Hematopoietic multipotent progenitor cell treated with erythropoietin and hydrocortisone succinate and interleukin-3 and kit ligand, for 4 days (in vitro differentiated cells): Measurements from ENCODE around the gene PANK4.

Experiments
- DNase-seq: peaks from one replicate; pipeline ENCODE4 v3.0.0-alpha.2; 2015

Gene PANK4

DNA sequence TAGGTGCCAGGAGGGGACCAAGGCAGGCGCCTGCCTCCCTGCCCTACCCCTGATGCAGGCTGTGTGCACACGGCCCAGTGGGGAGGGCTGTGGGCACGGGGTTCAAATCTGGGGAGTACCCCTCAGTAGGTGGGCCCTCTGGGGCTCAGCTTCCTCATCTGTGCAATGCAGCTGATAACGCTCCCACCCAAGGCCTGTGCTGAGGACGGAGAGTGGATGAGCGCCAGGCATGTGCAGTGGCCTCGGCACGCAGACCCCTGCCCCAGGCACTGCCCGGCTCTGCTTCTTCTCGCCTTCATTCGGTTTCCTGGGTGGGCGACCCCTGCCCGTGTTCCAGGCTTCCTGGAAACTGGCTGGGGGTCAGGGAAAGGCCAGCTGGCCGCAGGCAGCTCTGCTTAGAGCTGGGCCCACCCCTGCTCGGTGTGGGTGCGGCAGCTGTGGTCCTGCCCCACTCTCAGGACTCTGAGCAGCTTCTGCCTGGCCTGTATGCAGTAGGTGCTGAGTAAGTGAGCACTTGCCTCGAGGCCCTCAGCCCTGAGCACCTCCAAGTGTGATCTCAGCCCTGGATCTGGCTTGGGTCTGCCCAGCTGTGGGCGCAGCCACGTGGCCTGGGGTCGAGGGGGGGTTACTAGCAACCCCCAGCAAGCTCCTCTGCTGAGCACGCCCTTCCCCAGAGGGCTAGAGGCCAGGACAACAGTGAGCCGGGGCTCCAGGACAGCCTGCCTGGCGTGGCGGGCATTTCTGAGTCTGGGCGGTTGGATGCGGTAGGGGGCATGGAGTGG lies 17.9 kb upstream of the PANK4 start:
- peak; percentile 82 for DNase-seq

DNA sequence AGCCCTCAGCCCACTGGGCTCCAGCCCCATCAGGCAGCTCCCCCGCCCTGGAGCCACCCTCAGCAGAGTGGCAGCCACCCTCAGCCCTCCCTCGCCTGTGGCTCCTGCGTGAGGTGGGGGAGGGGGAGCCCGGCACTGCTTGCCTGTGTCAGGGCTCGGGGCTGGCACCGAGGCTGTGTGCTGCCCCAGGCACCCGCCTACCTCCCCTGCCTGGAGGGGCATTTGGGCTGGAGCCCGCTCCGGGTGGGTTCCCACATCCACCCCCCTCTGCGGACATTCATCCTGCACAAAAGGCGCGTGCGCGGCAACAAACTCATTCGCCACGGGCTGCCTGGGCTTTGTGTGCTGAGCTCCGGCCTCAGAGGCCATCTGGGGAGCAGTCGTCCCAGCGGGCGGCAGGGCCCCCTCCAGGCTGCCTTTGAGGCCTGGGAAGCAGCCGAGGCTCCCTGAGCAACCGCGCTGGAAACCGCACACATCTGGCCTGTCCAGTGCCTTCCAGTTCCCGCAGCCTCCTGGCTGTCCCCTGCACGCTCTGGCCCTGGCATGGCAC lies 17.2 kb upstream of the PANK4 start:
- peak; percentile 78 for DNase-seq

DNA sequence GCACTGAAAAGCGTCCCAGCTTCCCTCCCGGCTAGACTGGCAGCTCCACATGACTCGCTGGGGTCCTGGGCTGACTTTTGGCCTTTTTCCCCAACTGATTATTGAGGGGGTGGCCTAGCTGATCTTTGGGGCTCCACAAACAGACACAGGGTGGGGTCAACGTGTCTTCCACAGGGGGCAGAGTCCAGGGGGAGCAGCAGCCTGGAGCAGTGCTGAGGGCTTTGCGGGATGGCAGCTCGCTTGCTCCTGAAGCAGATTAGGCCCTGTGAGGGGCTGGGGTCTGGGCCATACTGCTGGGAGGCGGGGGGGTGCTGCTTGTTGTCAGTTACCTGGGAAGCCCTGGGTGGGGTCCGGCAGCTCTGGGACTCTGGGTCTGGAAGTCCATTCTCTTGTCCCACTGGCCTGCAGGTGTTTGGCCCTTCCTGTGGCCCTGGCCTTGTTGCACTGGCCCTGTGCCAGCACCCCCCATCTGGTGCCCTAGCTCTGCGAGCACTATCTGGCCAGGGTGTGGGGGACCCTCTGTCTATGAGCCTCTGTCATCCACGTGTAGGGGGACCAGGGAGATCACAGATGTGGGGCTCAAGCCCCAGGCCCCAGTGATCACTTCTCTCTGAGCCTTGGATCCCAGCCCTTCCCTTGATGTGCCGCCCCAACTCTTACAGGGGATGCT lies 16.0 kb upstream of the PANK4 start:
- DNase-seq, result no peak

DNA sequence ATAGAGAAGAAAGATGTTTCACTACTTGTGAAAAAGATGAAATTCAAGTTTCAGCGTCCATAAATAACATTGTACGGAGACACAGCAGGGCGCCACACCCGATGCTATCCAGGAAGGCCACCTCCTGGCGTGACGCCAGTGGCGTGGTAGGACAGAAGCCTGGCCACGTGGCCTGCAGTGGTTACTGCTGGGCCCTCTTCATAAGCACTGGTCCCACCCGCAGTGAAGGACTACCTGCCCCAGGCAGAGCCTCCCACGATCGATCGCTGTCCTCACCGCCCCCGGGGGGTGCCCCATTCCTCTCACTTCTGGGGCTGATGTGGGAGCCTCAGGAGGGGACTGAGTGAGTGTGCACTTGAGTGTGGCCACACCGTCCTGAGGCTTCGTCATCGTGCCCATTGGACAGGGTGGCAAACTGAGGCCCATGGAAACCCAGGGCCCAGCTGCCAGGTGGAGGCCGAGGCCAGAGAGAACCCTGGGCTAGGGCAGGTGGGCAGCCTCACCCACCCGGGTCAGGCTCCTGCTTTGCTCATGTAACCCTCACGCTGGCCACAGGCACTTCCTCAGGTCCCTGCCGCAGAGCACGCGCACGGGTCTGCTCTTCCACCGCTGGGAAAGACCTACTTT lies 15.3 kb upstream of the PANK4 start:
- DNase-seq, result peak; percentile 77

DNA sequence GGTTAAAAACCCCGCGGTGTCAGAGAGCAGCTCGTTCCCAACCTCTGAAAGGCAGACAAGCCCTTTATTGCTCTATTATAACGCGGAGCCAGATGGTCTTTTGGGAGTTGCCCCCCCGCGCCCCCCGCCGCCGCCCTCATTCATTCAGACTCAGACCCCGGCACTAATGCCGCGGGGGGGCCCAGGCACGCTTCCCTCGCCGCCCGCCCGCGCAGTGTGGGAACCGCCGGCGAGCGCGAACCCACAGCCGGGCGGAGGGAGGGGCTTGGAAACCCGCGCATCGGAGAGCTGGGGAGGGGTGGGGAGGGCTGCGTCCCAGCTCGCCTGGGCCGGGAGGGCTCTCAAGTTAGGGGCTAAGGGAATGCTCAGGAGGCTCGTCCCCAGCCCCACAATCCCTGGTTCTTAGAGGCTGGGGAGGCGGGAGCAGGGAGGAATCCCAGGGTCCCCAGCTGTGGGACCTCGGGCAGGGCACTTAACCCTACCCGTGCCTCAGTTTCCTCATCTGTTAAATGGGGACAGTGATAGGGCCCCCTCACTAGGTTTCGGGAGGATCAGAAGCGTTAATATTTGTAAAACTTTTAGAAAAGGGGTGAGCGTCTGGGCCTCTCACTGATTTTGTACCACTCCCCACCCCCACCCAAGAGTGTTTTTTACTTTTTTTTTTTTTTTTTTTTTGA lies 14.6 kb upstream of the PANK4 start:
- peak; percentile 55 for DNase-seq

DNA sequence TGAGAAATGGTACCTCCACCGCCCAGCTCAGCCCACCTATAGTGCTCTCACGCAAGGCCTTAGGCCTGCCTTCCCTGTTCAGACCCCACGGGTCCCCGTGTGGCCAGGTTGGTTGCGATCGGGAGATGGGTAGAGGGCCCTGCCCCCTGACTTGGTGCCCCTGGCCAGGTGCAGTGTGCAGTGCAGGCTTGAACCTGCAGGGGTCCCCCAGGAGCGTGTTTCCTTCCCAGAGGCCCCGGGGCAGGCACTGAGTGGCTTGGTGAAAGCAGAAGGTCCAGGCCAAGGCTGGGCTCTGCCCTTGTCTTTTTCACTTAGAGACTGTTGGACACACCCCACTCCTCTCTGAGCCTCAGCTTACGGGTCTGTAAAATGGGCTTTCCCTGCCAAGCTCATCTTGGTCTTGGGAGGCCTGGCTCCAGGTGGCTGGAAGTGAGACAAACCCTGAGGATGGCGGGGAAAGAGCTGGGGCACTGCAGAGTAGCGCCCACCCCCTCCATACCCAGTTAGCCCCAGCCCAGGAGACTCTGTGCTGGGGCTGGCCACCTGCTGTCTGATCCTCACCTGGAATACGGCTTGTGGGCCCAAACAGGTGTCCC lies 13.0 kb upstream of the PANK4 start:
- DNase-seq, result peak; percentile 65

DNA sequence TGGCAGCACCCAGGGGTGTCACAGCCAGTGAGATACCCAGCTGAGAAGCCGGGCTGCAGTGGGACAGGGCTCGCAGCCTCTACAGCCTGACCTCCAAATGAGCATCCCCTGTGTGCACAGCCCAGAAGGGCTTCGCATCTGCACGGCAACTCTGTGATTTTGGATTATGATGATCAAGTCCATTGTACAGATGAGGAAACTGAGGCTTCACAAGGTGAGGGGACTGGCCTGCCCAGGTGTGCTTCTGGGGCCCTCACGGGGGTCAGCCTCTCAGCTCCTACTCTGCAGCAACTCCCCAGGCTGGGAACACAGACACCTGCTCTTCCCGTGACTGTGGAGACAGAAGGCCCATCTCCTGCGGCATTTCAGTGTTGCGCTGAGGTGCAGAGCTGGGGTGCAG lies 12.5 kb upstream of the PANK4 start:
- no peak for DNase-seq

DNA sequence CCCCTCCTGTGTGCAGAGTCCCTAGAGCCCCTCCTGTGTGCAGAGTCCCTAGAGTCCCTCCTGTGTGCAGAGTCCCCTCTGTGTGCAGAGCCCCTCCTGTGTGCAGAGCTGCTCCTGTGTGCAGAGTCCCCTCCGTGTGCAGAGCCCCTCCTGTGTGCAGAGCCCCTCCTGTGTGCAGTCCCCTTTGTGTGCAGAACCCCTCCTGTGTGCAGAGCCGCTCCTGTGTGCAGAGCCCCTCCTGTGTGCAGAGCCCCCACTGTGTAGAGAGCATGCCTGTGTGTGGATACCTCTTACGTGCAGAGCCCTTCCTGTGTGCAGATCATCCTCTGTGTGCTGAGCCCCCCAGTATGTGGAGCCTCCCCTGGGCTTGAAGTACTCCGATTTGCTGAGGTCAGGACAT lies 12.0 kb upstream of the PANK4 start:
- no peak for DNase-seq

DNA sequence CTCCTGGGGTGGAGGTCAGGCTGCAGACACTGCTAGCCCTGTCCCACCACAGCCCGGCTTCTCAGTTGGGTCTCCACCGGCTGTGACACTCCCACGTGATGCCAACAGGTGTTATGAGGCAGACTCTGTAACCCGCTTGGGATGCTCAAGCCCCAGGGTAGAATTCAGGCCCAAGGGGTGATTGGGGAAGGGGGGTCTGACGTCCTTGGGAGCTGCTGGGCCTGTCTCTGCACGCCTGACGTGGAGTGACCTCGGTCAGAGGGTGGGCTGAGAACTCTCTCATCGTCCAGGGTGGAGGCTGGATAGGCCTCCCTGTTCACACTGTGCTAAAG lies 11.4 kb upstream of the PANK4 start:
- DNase-seq, result no peak

DNA sequence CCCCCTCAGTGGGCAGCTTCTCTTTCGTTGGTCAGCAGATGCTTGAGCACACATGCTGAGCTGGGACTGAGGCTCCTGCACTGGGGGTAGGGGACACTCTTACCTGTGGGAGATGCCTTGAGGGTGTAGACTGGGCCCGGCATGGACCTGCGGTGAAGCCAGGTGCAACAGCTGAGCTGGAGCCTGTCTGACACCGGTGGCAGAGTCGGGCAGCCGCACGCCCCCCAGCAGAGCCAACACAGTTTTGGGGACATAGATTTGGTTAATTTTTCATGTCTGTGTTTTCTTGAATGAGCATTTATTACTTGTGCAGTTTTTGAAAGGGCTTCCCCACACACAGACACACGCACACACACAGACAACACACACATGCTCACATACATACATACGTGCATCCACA lies 9.6 kb upstream of the PANK4 start:
- DNase-seq, result no peak

DNA sequence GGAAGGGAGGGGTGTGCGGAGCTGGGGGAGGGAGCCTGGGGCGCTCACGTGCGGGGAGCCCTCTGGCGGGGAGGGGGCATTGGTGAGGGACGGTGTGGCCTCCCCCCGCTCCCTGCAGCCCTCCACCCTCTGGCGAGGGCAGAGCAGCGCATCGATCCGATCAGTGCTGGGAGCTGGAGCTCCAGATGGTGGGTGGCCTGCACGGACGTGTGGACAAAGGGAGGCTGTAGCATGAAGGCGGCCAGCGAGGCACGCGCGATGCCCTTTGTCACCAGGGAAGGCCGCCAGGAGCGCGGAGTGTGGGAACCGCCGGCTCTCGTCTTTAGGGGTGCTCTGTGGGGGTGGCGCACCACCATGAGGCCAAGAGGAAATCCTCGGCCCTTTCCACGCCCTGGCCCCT lies 9.1 kb upstream of the PANK4 start:
- DNase-seq, result no peak

DNA sequence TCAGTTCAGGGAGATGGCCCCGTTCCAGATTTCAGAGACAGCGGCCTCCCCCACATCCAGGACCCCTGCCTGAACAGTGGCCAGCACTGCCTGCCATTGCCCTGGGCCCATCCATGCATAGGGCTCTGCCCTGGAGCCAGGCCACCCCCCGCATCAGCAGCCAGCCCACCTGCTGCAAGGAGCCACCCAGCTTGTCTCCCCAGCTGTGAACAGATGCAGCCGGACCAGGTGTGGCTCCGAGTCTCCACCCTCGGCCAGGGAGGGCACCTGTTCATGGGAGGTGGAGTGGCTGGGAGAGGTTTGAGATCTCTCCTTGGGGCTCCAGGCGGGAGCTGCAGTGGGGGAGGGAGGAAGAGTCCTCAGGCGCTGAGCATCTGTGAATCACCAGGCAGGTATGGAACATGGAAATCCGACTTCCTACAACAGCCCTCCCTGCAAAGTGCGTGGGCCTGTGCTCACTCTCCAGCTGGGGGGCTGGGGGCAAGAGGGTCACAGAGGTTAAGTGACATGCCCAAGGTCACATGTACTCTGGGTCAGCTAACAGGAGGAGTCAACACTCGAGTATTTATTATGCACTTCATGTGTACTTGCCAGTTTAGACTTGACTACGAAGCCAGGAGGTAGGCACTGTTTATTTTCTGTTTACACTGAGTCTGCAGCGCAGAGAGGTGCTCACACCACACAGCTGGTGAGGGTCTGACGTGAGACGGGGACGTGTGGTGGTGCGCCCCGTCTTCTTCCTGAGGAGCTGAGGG lies 8.5 kb upstream of the PANK4 start:
- no peak for DNase-seq

DNA sequence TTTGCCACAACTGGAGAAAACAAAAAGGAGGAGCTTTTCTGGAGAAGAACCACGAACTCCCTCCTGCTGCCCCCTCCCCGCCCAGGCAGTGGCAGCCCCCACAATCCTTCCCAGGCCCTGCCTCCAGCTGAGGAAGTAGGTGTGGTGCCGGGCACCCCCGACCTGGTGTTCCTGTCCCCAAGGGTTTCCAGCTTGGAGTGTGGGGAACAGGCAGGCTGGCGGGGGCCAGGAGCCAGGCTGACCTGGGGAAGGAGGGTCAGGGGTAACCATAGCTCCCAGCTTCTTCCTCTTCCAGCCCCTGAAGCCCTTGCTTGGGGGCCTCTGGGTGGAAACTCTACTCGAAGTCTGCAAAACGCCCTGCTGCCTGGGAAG lies 7.9 kb upstream of the PANK4 start:
- no peak for DNase-seq

DNA sequence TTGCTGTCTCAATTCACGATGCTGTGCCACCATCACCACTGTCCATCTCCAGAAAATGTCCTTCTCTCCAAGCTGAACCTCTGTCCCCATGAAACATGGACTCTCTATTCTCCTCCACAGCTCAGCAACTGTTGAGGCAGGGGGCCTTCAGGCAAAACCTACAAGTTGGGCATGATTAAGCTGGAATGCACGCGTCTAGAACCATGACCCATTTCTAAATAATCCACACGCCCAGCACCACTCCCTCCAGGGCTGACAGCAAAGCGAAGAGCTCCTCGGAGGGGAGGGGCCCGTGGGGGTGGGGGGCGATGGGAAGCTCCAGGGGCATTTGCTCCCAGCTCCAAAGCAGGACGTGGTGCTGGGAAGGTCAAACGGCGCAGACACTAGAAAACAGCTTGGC lies 7.0 kb upstream of the PANK4 start:
- no peak for DNase-seq

DNA sequence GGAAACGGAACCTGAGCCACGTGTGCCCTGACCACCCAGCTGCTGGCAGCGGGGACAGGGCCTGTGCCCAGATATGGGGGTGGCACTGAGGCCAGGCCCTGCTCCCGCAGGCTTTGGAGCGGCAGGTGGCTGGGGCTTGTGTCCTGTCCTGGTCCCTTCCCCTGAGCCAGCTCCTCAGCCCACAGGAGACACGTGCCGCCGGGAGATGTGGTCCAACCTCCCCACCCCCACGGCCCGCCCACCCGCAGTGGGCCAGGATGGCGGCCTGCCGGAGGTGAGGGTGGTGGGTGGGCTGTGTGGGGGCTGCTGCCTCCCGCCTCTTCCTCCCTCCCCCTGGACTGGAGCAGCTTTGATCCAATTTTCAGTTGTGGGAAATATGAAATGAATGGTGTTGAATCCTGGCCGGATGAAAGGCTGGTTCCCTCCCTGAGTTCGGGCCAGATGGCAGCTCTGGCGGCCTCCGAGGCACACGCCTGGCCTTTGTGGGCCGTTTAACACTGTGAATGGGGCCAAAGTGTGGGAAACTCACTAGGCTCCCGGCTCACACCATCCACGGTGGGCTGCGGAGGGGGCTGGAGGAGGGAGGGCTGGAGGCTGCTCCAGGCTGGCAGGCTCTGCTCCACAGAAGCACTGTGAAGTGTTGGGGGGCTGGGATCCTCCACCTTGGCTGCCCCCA lies 6.2 kb upstream of the PANK4 start:
- DNase-seq, result no peak

DNA sequence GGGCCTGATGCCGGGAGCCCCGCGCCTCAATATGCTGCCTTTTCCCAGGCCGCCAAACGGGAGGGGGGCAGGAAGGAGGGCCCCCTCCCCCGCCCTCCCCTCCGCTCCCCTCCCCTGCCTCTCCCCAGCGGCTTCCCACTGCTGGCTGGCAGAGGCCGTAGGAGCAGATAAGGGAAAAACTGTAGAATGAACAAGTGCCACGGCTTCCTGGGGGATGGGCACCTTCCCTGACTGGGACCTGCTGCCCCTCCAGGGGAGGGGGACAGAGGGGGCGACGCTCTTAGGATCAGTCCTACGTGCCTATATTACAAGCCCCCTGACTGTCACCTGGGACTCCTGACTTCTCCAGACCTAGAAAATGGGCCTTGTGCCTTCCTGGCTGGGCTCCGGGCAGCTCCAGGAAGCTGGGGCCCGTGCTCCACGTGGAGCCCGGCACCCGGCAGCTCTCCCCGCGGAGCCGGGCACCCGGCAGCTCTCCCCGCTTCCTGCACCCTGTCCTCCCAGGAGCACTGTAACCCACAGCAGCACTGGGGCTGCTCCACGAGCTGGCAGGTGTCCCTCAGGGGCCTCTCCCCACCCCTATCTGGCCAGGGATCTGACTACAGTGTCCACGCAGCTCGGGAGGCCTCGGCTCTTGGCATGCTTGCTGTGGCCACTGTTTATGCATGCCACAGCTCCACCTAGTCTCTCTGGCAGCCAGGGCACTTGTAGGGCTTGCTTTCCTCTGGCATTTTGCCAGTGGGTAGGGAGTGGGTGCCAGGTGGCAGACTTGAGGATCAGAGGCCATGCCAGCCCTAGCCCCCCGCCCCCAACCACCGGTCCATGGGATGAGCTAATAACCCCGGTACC lies 4.3 kb upstream of the PANK4 start:
- peak; percentile 85 for DNase-seq

DNA sequence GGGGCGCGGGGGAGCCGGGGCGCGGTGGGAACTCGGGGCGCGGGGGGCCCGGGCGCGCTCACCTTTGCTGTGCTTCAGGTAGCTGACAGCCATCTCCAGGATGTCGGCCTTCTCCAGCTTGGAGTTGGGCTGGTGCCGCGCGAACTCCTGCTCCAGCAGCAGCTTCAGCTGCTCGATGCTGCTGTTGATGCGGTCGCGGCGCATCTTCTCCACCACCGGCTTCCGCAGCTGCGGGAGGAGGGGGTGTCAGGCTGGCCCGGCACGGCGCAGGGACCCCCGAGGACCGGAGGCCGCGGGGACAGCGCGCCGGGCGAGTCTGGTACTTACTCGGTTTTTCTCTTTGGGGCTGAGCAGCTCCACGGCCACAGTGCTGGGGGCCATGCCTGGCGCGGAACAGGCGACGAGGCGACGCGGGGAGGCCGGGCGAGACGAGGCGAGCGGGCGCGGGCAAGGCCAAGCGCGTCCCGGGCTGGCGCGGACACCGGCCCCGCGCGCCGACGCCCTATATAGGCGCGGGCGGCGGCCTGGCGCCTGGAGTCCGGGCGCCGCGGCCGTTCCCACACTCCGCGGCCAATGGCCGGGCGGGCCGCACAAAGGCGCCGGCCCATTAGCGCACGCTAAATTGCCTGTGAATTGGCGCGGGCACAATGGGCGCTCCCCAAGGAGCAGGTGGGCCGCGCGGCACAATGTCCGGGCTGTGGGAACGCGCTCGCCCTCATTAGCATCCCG lies 3.6 kb upstream of the PANK4 start, which contains the start of gene HES5:
Gene HES5 (minus strand): TSS at position 480 of the 729 bp plus-strand sequence. CDS start 99 bp downstream, at position 381.
- DNase-seq, result peak; percentile 25

DNA sequence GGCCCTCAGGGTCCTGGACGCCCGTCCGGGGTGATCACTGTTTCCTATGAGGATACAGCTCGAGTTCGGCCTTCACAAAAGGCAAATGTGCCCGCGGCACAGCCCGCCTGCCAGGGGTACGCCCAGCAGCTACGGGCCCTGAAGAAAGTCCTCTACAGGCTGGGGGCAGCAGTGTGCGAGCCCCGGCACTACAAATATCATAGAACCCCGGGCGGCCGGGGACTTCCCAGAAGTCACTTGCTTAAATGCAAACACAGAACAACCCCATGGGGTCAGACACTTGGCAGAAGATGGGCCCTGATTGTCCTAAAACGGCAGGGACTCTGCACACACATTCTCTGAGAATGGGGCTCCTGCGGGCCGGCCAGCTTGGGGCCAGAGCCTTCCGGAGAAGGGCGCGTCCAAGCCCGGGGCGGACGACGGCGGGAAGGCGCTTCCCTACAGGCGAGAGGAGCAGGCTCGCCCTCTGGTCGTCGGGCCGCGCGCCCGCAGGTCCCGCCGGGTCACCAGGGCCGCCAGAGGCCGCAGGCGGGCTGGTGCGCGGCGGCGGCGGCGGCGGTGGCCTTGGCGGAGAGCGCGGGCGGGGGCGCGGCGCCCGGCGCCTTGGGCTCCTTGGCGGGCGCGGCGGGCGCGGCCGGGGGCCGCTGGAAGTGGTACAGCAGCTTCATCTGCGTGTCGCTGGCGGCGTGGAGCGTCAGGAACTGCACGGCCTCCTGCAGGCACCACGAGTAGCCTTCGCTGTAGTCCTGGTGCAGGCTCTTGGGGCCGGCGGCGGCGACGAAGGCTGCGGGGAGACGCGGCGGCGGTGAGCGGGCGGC lies 2.8 kb upstream of the PANK4 start:
- DNase-seq, result peak; percentile 82

DNA sequence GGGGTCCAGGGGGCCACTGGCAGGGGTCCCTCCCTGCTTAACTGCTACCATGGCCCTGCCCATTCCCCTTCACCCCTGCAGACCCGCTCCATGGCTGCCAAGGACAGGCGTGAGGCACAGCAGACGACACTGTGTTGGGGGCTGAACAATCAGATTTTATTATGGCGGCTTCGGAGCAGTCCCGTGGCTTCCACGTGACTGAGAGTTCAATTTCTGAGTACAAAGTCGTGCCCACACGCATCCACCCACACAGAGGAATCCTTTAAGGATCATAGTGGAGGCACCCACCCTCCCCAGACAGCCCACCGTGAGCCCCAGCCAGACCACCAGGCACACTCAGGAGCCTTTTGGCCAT lies 2.2 kb upstream of the PANK4 start:
- no peak for DNase-seq
